SW480 (cell line): ENCODE data around the gene CFL2.
"Not testable (repeated sequence)": the region's sequence is repeated elsewhere in the genome, so short reads cannot be mapped to it uniquely, and the experiment has no call there.

ENCODE experiments used
- DNase-seq: peaks from one replicate; pipeline ENCODE4 v3.0.0-alpha.2; 2016; ENCODE audit warnings: low spot score

CFL2 gene

DNA sequence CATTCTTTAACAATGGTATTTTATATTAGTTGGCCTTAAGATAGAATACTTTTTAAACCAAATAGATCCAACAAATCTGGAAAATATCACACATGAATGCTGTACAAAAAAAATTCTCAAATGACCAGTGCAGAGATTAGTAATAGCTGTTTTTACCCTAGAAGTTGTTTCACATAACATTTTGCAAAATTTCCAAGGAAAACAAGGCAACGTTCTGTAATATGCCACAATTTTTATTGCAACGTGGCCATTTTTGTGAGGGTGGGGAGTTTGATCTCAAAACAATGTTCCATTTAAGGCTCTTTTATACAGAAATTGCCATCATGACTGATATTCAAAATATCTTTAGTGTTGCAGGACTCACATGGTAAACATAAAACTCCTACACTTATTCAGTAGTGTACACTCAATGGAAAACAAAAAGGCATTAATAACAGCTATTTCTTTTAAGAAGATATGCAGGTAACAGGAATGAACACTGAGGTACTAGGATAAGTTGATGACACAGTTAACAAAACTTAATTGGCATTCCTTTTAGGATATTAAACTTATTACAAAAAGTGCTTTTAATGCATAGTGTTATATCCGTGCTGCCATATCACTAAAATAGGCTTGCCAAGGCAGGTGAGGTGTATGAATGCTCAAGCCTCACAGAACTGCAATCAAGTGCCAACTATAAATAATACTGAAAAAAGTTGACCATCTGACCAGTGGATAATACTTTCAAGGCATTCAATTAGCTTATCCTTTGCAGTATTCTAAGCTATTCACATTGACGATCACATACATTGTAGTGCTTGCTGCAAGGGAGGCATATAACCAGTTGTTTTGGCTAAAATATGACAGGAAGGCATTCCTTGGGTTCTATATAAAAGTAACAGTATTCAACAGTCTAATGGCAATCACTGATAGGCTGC is 2.3 kb downstream of the CFL2 start:
- DNase-seq, result no peak

DNA sequence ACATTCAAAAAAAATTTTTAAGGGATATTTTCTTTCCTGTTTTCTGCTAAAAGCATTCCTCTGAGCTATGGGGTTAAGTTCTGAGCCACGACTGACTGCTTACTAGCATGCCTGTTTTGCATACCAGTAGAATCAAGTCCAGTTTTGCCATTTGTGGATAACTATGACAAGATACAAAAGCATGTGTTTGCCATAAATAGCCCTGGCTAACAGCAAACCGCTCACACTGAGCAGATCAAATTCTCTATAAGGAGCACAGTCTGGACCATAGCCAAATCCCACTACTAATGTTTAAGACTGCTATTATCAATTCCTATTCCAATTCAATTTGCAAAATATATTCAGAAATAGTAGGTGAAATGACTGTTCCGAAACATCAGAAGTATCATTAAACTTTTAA is 3.2 kb downstream of the CFL2 start:
- no peak for DNase-seq

DNA sequence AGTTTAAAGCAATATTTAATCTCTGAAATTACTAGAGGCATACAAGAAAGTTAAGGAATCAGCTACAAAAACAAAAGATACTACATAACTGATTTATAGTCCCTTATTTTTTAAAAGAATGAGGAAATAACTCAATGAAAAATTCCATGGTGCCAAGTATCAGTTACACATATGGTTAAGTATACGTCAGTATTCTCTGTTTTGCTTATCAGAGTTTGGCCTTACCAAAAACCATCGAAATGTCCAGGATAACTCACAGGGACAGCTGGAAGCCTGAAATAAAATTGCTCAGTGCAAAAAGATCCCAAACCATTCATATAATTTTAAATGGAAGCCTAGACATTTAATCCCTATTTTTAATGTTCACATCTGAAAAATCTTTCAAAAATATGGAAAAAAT is 3.6 kb downstream of the CFL2 start:
- no peak for DNase-seq

DNA sequence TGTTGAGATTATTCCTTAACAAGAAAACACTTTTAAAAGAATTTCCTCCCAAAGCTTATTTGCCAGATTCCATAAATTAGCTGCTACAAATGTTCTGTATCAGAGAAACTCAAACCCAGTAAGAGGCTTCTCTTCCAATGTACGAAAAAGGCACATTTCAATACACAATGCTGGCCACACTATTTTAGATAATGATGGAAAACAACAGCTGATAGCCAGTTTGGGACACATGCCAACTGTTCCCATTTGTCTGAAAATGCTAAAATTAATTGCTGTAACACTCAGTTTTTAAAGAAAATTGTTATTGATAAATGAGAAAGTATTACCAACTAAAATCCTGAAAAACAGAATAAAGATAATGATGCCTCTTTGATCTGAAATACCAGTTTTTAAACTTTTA is 4.4 kb downstream of the CFL2 start:
- no peak for DNase-seq

DNA sequence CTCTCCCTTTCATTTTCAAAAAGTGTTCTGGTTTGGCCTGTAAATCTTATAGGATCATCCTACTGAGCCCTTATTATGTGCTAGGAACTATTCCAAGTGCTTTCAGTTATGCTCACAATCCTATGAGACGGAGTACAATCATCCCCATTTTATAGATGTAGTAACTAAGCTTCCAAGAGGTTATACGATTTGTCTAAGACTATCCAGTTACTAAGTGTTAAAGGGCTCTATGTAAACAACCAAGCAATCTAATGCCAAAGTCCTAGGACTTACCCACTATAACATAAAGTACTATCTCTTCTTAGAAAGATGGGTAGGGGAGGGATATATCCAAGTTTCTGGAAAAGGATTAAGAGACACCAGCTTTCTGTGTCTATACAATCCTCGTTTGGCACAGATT is 6.7 kb downstream of the CFL2 start:
- DNase-seq, result no peak

DNA sequence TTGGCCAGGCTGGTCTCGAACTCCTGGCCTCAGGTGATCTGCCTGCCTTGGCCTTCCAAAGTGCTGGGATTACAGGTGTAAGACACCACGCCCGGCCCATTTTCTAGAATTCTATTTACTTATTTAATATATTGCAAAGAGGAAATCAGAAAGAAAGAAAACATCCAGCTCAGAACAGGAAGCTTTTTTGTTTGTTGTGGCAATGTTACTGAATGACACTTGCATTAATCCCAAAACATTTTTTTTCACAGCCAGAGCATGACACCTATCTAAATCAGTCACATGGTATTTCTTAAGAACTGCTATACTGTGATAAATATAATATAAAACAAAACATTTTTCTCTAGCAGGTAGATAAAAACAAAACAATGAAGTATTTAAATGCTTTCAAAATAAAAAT is 12.6 kb downstream of the CFL2 start:
- no peak for DNase-seq

DNA sequence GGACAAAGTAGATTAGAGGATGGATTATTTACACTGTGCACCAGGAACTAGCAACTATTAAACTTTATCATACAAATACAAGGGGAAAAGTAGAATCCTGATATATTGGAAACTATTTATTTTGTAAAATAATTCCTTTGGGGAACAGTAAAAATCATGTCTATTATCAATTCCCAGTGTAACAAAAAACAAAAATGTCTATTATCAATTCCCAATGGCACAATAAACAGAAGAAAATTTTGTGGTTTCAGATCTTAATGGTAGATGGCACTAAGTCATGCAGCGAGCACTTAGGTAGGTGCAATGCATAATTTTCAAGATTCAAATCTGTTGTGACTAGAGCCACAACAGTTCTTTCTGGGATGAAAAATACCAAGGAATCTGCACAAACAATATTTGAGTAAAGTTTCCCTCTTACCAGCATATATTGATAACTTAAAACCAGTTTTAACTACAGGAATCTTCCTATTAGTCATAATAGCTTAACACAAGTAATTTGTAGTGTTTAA is 13.7 kb downstream of the CFL2 start:
- DNase-seq, result no peak

DNA sequence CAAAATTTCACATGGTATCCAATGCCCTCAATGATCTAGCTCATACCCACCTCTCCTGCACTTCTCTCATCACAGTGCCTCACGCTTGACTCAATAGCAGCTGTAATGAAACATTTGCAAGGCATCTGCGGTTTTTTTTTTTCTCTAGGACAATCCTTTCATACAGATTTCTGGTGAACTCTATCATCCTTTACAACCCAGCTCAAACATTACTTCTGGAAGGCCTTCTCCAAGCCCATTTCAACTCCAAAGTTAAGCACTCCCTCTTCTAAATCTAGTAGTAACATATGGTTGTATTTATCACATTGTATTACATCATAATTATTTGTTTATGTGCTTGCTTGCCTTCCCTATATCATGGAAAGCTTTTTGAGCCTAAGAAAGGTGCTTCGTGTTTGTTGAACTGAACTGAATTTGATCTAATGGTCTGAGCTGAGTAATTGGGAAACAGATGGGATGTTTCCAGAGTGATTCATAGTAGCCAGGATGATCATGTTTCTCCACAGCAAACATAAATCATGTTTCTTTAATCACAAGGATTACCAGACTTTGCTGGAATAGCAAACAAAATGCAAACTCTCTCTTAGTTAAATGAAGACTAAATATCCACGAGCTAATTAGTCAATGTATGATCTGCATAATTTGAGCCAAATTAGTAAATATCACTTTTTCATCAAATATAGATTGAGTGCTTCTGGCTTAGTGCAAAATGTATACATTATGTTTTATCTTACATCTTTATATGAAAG is 14.3 kb downstream of the CFL2 start:
- DNase-seq, result peak; percentile 83

DNA sequence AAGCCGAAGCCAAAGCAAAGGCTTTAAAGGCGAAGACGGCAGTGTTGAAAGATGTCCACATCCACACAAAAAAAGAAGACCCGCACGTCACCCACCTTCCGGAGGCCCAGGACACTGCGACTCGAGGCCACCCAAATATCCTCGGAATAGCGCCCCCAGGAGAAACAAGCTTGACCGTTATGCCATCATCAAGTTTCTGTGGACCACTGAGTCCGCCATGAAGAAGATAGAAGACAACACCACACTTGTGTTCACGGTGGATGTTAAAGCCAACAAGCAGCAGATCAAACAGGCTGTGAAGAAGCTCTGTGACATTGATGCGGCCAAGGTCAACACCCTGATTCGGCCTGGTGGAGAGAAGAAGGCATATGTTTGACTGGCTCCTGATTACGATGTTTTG is 20.2 kb downstream of the CFL2 start:
- not testable (repeated sequence) for DNase-seq

DNA sequence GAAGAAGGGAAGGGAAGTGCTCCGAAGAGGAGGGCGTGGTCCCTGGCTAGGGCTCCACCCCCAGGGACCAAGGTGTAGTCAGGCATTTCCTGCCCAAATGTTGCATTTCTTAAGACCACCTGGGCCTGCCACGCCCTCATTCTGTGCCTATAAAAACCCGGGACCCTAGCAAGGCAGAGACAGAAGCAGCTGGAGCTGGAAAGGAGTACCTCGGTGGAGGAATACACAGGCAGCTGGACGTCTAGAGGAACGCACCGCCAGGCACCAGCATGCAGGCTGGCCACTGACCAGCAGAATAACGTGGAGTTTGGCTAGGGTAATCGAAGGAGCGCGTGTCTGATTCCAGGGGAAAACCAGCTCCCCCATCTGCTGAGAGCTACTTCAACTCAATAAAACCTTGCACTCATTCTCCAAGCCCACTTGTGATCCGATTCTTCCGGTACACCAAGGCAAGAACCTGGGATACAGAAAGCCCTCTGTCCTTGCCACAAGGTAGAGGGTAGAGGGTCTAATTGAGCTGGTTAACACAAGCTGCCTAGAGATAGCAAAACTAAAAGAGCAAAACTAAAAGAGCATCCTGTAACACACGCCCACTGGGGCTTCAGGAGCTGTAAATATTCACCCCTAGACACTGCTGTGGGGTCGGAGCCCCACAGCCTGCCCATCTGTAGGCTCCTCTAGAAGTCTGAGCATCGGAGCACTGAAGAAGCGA is 21.0 kb downstream of the CFL2 start:
- peak; percentile 26 for DNase-seq

DNA sequence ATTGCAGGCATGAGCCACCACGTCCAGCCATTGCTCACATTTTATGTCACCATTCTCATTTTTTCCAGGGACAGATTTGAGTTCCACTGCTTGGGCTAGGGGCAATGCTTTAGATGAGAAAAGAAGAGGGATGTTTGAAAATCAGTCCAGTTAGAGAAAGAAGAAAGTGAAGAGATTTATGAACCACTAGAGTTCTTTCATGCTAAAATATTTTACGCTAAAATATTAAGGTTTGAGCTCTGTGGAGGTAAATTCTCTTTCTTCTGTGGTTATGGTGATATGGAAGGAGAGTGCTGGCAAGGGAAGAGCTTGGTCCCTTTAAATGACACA is 21.5 kb downstream of the CFL2 start:
- DNase-seq, result no peak

DNA sequence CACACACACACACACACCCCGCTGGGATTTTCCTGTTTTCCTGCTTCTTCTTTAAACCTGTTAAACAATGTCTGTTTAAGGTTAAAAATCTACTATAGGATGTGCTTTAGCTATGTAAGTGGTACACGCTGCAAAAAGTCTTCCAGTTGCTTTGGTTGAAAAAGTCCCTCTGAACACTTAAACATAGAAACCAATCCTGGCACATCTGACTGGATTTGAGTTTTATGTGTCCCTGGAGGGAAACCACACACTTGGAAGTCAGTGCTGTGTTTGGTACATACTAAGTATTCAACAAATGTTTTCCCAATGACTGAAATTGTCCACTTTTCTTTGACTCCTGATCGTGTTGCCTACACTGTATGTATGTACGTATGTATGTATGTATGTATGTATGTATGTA is 22.0 kb downstream of the CFL2 start:
- DNase-seq, result no peak

DNA sequence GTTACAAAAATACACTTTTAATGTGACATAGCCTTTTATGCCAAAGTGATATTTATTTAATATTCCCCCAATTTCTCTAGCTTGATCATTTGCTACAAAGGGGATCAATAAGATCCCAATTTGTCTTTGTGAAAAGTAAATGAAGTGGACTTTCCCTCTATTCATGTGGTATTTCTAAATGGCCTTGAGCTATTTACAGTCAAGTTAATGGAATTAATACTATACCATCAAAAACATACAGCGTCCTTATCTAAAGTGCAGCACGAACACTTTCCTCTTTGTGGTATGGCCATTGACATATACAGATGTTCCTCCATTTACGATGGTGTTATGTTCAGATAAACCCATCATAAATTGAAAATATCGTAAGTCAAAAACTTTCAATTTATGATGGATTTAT is 23.2 kb downstream of the CFL2 start:
- no peak for DNase-seq

DNA sequence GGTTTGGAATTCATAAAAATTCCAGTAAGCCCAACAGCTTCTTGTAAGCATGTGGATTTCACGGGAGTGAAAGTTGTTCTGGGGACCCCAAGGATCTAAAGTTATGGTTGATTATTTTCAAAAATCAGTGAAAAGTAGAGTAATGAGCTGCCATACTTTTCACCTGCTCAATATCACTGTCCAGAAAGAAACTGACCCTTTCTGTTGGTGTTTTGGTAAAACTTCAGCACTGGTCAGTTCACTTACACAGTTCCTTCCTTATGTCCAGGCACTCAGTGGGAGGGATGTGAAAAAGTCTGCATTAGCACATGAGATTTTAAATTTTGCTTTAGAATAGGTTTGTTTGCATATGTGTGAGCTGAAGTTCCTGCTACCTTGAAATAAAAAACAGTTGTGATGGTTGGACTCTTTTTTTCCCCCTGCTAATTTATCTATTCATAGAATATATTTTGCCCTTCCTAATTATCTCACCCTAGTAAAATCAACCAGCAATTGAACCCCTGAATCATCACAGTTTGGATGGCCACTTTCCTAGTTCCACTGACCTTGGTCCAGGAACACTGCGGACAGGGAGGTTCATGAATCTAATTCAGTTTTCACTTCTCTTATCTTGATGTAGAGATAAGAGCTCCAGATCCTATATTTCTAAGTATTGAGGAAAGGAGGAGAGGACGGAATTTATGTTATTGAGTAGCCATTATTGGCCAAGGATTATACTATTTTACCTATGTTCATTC is 25.8 kb downstream of the CFL2 start:
- no peak for DNase-seq

DNA sequence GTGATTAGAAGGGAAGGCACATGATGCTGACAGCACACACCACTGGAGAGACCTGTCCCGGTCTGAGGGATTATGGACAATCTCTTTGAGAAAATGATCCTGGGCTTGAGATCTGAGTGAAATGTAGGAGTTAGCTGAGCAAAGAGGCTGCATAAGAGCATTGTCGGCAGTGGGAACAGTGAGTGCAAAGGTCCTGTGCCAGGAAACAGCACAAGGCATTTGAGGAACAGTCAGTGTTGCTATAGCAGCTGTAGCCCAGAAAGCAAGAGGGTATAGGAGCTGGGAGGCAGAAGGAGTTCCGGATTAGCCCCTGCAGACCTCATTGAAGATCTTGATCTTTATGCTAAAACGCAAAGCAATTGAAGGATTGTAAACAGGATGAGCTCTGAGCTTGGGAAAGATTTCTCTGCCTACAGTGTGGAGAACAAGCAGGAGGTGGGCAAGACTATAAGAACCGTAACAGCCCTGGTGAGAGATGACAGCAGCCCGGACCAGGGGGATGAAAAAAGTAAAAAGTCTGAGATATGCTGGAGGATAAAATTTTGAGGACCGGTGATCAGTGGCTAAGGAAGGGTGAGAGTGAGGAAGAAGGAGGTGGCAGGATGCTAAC is 28.5 kb downstream of the CFL2 start:
- no peak for DNase-seq

DNA sequence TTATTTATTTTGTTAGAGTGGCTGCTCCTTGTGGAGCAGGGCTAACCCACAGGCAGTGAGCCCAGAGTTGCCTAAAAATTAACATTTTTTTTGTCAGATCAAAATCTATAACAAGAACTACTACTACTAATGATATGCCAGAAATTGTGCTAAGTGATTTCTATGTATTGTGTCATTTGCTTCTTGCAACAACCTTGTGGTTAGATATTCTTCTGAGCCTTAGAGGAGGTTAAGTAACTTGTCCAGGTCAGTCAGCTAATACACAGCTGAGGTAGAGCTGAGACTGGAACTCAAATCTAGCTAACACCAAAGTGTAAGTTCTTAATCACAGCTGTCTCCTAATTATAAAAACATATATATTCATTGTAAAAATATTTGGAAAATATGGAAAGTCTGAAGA is 29.8 kb downstream of the CFL2 start:
- no peak for DNase-seq

DNA sequence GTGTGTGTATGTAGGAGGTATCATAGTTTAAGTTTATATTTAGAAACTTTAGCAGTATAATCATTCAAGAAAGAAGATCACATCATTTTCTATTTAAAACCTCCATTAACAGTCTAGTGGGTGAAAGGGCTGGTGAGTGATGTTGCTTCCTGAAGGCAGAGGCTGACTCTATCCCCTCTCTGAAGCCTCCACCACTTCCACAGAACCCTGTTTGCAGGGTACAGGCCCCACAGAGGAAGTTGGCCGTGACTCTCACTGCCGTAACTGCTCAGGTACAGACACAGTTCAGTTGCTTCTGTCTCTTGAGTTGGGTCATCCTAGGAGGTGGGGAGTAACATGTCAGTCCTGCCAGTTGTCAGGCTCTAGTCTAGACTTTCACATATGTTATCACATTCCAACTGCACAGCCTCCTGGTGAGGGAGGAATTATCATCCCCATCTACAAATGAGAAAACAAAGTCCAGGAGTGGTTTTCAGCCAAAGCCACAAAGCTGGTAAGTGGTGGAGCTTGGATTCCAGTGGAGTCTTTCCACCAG is 31.5 kb downstream of the CFL2 start:
- DNase-seq, result no peak

DNA sequence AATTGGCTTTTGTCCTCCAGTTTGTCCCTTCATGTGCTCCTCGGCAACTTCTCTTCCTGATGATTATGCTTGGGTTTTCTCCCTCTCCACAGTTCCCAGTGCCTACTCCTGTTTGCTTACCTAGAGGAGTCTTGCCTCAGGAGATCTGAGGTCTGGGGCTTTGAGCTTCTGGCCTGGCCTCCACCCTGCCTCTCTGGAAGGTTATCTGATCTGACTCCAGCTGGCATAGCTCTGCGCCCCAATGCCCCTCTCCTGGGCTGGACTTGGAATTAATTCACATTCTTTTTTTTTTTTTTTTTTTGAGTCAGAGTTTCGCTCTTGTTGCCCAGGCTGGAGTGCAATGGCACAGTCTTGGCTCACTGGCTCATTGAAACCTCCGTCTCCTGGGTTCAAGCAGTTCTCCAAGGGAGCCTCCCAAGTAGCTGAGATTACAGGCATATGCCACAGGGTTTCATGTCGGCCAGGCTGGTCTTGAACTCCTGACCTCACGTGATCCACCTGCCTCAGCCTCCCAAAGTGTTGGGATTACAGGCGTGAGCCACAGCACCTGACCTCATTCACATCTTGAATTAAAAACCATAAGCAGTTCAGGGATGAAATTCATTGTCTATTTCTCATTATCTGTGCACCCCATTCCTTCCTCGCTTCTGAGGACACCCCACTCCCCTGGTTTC is 33.5 kb downstream of the CFL2 start:
- DNase-seq, result no peak

DNA sequence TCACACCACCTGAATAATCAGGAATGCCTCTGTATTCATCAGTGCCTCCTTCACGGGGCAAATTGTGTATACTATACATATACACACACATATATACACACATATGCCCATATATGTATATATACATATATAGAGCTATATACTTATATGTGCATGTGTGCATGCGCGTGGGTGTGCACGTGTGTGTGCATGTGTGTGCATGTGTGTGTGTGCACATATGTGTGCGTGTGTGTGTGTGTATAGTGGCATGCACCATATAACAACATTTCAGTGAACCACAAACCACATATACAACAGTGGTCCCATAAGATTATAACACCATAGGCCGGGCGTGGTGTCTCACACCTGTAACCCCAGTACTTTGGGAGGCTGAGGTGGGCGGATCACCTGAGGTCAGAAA is 35.7 kb downstream of the CFL2 start:
- no peak for DNase-seq

DNA sequence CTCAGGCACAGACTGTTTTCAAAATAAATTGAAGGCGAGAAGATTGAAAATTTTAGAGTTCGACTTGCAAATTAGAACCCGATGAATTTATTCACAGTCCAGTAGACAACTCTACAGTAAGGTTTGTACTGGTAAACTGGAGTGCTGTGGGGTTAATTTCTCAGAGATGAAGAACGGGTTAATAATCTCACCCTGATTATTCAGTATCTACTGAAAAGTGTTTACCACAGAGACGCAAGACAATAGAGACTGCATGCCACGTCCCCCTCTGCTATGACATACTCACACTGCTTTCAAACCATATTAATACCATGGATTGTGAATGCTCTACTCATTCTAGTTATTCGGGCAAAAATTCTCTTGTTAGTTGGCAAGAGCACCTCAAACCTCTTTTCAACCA is 36.1 kb downstream of the CFL2 start:
- DNase-seq, result no peak
